Measurements from ENCODE around the gene NRTN.

The NRTN gene

DNA sequence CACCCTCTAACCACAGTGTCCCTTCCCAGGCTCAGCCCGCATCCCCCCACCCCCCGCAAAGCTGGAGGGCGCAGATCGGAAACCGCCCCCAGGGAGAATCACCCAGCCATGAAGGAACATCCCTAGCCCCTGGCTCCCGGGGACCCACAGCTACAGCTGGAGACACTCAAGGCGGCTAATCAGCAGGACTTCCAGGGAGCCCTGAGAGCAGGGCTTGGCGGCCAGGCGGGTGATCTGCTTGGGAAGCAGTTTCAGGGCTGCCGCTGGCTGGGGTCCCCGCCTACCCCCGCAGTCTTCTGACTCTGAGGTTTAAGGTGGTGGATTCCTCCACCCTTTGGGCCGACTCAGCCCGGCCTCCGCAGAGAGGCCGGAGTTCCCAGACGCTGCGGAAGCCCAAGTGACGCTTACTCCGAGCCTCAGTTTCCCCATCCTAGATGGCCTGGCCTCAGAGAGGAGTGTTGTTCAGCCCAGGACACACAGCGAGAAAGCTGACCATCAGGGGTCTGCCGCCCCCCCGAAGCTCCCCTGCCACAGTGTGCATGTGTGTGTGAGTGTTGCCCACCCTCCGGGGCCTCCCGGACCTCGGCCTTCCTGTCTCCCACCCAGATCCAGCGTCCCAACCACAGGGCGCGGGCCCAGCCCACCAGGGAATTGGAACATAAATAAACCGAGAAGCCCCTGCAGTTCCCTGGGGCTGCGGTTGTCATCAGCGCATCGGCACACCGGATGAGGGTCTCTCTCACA lies 24.9 kb downstream of the NRTN start:
- POLR2A ChIA-PET (ENCODE audit: low non-redundant PET), result interaction anchor here (1.0 to 1.9 kb wide), 2 partner anchors 11 to 84 kb away, joined by 5 to 12 read pairs; partner anchors contain the start of gene CAPS
- DNase-seq (ENCODE audit: low spot score), result no peak

DNA sequence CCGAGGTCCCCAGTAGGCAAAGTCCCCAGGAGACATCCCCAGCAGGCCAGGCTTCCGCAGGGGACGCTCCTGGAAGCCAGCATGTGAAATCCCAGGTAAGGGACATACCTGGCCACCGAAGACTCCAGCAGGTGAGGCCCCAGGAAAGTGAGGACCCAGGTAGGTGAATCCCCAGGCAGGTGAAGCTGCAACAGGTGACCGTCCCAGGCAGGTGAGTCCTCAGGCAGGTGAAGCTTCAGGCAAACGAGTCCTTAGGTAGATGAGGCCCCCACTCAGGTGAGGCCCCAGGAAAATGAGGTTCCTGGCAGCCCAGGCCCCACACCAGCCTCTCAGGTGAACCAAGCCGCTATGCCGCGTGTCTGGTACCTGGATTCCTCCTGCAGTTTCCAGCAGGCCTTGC lies 26.3 kb downstream of the NRTN start:
- no peak for DNase-seq (ENCODE audit: low spot score)

More for the DNA sequence above, 24.9 kb downstream of the NRTN start:
- peak overlapping the region; percentile 89; the same call in 1 of the 2 replicates for H3K27ac ChIP-seq
- CTCF ChIA-PET, result interaction anchor here (0.6 to 1.2 kb wide), 2 partner anchors 26 kb away, joined by 3 read pairs; no protein-coding TSS in a partner anchor
- TF ChIP-seq, protein P1, sequence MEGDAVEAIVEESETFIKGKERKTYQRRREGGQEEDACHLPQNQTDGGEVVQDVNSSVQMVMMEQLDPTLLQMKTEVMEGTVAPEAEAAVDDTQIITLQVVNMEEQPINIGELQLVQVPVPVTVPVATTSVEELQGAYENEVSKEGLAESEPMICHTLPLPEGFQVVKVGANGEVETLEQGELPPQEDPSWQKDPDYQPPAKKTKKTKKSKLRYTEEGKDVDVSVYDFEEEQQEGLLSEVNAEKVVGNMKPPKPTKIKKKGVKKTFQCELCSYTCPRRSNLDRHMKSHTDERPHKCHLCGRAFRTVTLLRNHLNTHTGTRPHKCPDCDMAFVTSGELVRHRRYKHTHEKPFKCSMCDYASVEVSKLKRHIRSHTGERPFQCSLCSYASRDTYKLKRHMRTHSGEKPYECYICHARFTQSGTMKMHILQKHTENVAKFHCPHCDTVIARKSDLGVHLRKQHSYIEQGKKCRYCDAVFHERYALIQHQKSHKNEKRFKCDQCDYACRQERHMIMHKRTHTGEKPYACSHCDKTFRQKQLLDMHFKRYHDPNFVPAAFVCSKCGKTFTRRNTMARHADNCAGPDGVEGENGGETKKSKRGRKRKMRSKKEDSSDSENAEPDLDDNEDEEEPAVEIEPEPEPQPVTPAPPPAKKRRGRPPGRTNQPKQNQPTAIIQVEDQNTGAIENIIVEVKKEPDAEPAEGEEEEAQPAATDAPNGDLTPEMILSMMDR (conservative IDR thresholded peaks at IDR 0.05; ENCODE audit: low read depth), result no peak

DNA sequence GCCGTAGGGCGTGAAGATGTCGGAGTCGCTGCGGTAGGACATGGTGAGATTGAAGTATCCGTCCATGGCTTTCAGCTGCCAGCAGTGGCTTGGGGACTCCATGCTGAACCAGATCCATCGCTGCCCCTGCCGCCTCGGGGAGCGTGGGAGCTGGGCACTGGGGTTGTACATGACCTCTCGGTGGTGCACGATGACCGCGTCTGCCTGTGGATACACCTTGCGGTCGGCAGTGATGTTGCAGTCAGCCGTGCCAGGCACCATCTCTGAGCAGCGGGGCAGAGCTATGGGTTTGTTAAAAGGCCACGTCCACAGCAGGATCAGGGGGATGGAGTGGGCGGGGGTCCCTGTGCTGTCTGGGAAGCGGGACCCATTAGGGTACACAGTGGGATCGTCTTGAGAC lies 27.2 kb downstream of the NRTN start:
- no peak overlapping the region for H3K27ac ChIP-seq
- POLR2A ChIA-PET (ENCODE audit: low non-redundant PET), result no interaction called here
- DNase-seq (ENCODE audit: low spot score), result no peak
- TF ChIP-seq, protein P1 (conservative IDR thresholded peaks at IDR 0.05; ENCODE audit: low read depth), result no peak
- CTCF ChIA-PET, result no interaction called here

More for the DNA sequence above, 26.3 kb downstream of the NRTN start:
- CTCF ChIA-PET, result no interaction called here
- no peak overlapping the region for H3K27ac ChIP-seq
- TF ChIP-seq, protein P1 (conservative IDR thresholded peaks at IDR 0.05; ENCODE audit: low read depth), result no peak
- POLR2A ChIA-PET (ENCODE audit: low non-redundant PET), result no interaction called here

DNA sequence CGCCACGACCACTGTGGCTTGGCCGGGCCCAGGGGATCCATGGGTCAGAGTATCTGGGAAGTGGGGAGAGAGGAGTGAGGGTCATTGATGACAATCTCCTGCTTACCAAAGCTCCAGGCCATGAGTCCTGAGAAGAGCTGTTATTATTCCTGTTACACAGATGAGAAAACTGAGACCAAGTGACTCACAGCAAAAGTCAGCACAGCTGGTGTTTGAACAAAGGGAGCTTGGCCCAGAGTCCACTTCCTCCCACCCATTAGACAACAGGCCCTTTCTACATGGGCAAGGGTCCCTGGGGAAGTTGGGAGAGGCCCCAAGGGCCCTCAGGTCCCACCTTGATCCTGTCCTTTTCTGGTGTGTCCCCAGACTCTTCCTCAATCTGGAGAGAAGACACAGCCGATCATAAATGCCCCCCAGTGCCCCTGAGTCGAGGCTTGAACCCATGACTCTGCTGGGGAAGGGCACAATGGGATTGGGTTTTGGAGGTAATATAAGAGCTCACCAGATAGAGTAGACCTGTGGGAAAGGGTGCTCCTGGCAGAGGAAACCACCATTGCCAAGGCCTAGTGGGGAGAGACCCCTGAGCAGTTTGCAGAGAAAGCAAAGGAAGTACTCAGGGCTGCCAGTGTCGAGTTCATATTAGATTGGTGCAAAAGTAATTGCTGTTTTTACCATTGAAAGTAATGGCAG lies 27.8 kb downstream of the NRTN start:
- ChIA-PET POLR2A (ENCODE audit: low non-redundant PET) (interaction anchor here (0.7 kb wide), 1 partner anchor 441 kb away, joined by 3 read pairs; no protein-coding TSS in a partner anchor), CTCF (no interaction called here)
- DNase-seq (ENCODE audit: low spot score), result no peak
- TF ChIP-seq, protein P1 (conservative IDR thresholded peaks at IDR 0.05; ENCODE audit: low read depth), result no peak
- no peak overlapping the region for H3K27ac ChIP-seq

DNA sequence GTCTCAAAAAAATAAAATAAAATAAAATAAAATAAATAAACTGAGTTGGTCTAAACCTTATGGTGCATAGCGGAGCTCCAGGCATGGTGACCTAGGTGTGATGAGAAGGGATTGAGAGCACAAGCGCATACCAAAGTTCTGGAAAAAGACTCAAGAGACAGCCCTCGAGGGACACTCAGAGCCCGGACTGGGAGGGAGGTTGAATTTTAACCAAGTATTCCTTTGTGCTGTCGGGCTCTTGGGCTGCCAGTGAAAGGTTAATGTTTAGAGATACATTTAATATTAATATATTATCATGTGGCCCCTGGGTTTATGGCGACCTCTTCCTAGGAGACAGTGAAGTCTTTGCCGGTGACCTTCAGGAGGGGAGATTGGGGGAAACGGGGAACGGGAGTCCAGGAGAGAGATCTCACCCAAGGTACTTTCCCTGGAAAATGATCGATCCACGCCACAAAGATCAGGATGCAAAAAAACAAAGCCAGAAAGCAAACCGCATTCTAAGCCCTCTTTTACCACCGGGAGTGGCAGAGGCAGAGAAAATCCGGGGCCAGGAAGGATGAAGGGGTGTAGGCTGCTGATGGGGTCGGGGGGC lies 33.0 kb downstream of the NRTN start:
- DNase-seq (ENCODE audit: low spot score), result no peak
- ChIA-PET CTCF (no interaction called here), POLR2A (ENCODE audit: low non-redundant PET) (no interaction called here)
- TF ChIP-seq, protein P1 (conservative IDR thresholded peaks at IDR 0.05; ENCODE audit: low read depth), result no peak
- H3K27ac ChIP-seq, result no peak overlapping the region

DNA sequence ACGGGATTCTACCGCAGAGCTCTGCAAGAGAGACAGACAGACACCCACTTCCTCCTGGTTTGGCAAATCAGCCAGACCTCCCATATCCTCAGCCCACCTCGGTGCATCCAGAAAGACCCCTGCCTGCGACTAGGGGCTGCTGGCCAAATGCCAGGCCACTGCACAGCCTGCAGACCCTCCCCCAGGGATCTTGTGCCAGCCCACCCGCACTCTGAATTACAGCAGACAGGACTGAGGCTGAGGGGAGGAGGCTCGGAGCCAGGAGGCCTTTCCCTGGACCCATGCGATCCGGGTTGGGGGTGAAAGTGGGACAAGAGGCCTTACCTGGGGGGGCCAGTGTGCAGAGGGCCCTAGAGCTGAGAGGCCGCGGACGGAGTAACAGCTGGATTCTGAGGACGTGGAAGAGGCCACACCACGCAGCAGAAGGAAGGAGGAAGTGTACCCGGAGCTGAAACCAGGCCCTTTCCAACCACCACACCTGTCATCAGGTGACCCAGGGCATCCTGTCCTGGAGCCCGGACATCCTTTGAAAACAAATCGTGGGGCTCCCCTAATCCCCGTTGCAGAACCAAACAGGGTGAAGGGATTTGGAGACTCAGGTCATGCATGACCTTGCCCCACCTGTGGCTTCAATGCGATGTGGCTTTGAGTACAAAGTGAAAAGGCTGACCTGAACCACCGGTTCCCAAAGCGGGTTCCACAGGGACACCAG lies 33.6 kb downstream of the NRTN start:
- ChIA-PET POLR2A (ENCODE audit: low non-redundant PET) (interaction anchor here (0.6 kb wide), 1 partner anchor 50 kb away, joined by 5 read pairs; no protein-coding TSS in a partner anchor), CTCF (no interaction called here)
- TF ChIP-seq, protein P1 (conservative IDR thresholded peaks at IDR 0.05; ENCODE audit: low read depth), result no peak
- no peak overlapping the region for H3K27ac ChIP-seq
- no peak for DNase-seq (ENCODE audit: low spot score)

All from RWPE1 (cell line).